Caco-2 (cell line): ENCODE data around the gene CDK15. TPM values are rescaled to one million over a fixed set of nuclear protein-coding genes. Genes with fewer than 3 reads are reported as not detected.

Source experiments
- BruUV-seq: library from RNA; stranded (reverse); fragments of 400-500 nt; replicated peaks from 2 replicates; lab custom pipeline; 2021; lab: Mats Ljungman, UMichigan
- CTCF ChIA-PET: fragments of 300-600 bp; sonication (Branson Sonifier 250); formaldehyde crosslinking; loops from one replicate; lab custom pipeline; 2022; ENCODE audit warnings: antibody characterized with exemption; lab: Charles Lee
- POLR2A ChIA-PET: fragments of 300-600 bp; sonication (Branson Sonifier 250); formaldehyde crosslinking; loops from one replicate; lab custom pipeline; 2022; ENCODE audit warnings: antibody characterized with exemption; lab: Charles Lee
- DNase-seq, 2 experiments: peaks; one replicate each; pipeline versions ENCODE4 v3.0.0 to v3.0.0-alpha.2; 2020 to 2022
- H3K27me3 ChIP-seq: replicated peaks from 2 replicates; pipeline ENCODE4 v1.6.0; 2011; ENCODE audit warnings: low read length; ENCODE audit not compliant: control insufficient read depth, insufficient read depth
- H3K36me3 ChIP-seq: 2 replicates; pipeline ENCODE4 v1.5.1; 2011; ENCODE audit warnings: low read length; ENCODE audit not compliant: control insufficient read depth, insufficient read depth
- H3K4me1 ChIP-seq: fragments of 250-450 bp; sonication (Bioruptor Pico); 2 replicates; pipeline ENCODE4 v1.5.1; 2020; ENCODE audit warnings: mild to moderate bottlenecking
- H3K4me3 ChIP-seq: 2 replicates; pipeline ENCODE4 v1.5.1; 2011; ENCODE audit warnings: low read depth, mild to moderate bottlenecking, control low read depth, low read length
- H3K9me3 ChIP-seq: fragments of 250-450 bp; sonication (Bioruptor Pico); 2 replicates; pipeline ENCODE4 v1.5.1; 2020; ENCODE audit warnings: mild to moderate bottlenecking, moderate library complexity
- H3K27ac Mint-ChIP-seq: one replicate; pipeline ENCODE4 v1.8.0; 2022; ENCODE audit warnings: mixed read lengths; ENCODE audit not compliant: unreplicated experiment
- H3K27me3 Mint-ChIP-seq: one replicate; pipeline ENCODE4 v1.8.0; 2022; ENCODE audit warnings: mixed read lengths; ENCODE audit not compliant: insufficient read depth, unreplicated experiment
- H3K36me3 Mint-ChIP-seq: one replicate; pipeline ENCODE4 v1.8.0; 2022; ENCODE audit warnings: mild to moderate bottlenecking, mixed read lengths; ENCODE audit not compliant: insufficient read depth, unreplicated experiment
- H3K4me1 Mint-ChIP-seq: one replicate; pipeline ENCODE4 v1.8.0; 2022; ENCODE audit warnings: low read depth, mixed read lengths; ENCODE audit not compliant: unreplicated experiment
- H3K4me3 Mint-ChIP-seq: one replicate; pipeline ENCODE4 v1.8.0; 2022; ENCODE audit warnings: mild to moderate bottlenecking, moderate library complexity, mixed read lengths; ENCODE audit not compliant: unreplicated experiment
- H3K9me3 Mint-ChIP-seq: one replicate; pipeline ENCODE4 v1.8.0; 2022; ENCODE audit warnings: mixed read lengths; ENCODE audit not compliant: unreplicated experiment
- intact Hi-C: fragments of 100-400 bp; cut with micrococcal nuclease; formaldehyde crosslinking; loops from one replicate; pipeline ENCODE4 v1.10.0; 2022; ENCODE audit not compliant: unreplicated experiment
- total RNA-seq: library from RNA; stranded (reverse); gene quantifications from 2 replicates; pipeline ENCODE4 v1.2.3, GENCODE V29; 2022
- TF ChIP-seq, protein P1 (sequence below), 2 experiments: fragments of 200-600 bp in 1 of 2; IDR thresholded peaks; 1 replicate in 1 of 2; 2 replicates in 1 of 2; pipeline versions ENCODE4 v1.5.1 to v1.8.0; 2011 to 2022; ENCODE audit warnings: antibody characterized with exemption in 1 of 2, control low read depth in 1 of 2, inconsistent platforms in 1 of 2, low read depth in 1 of 2, low read length in 1 of 2, mild to moderate bottlenecking in 1 of 2, moderate library complexity in 1 of 2; ENCODE audit not compliant: insufficient read depth in 1 of 2, severe bottlenecking in 1 of 2, unreplicated experiment in 1 of 2

CDK15 gene
- total RNA-seq, 1 experiment from 2014 or later, result not detected

DNA sequence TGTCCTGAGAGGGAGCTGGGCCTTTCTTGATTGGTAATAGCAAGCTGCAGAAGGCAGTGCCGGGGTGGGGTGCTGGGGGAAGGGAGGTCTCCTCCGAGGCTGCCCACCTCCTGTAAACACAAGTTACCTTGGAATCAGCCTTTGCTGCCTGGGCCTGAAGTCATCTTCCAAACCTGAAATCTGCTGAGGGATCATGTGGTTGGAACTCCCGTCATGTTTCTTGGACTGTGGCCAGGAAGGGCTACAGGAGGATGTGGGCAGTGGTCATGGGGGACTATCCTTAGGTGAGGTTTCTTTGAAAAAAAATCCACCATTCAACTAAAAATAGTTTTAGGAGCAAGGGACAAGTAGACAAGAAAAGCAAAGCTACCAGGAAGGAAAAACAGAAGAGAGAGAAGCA is 74.2 kb downstream of the CDK15 start:
- Mint-ChIP-seq H3K4me3 (no peak overlapping the region), H3K27me3 (no peaks in the 10 kb centered on the region), H3K36me3 (no peaks in the 10 kb centered on the region), H3K9me3 (no peaks in the 10 kb centered on the region), H3K4me1 (peaks cover 7% of the 10 kb centered on the region), H3K27ac (no peak overlapping the region)
- H3K4me3 ChIP-seq, result no peak overlapping the region
- intact Hi-C loops, result no loop called here
- H3K9me3 ChIP-seq, result no peaks in the 10 kb centered on the region
- CTCF ChIA-PET, result no interaction called here
- H3K27me3 ChIP-seq, result no peaks in the 10 kb centered on the region
- BruUV-seq, result no TSS peak
- H3K4me1 ChIP-seq, result no peaks in the 10 kb centered on the region
- DNase-seq, result no peak
- 0 out of 2 replicates have a peak, but pooled peaks cover 1% of the 10 kb centered on the region for H3K36me3 ChIP-seq
- POLR2A ChIA-PET, result no interaction called here
- TF ChIP-seq, protein P1, sequence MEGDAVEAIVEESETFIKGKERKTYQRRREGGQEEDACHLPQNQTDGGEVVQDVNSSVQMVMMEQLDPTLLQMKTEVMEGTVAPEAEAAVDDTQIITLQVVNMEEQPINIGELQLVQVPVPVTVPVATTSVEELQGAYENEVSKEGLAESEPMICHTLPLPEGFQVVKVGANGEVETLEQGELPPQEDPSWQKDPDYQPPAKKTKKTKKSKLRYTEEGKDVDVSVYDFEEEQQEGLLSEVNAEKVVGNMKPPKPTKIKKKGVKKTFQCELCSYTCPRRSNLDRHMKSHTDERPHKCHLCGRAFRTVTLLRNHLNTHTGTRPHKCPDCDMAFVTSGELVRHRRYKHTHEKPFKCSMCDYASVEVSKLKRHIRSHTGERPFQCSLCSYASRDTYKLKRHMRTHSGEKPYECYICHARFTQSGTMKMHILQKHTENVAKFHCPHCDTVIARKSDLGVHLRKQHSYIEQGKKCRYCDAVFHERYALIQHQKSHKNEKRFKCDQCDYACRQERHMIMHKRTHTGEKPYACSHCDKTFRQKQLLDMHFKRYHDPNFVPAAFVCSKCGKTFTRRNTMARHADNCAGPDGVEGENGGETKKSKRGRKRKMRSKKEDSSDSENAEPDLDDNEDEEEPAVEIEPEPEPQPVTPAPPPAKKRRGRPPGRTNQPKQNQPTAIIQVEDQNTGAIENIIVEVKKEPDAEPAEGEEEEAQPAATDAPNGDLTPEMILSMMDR (IDR thresholded peaks at IDR 0.05; ENCODE audit: insufficient read depth in 1 of 2, low read depth in 1 of 2, low read length in 1 of 2, severe bottlenecking in 1 of 2, unreplicated experiment in 1 of 2), result no peak

DNA sequence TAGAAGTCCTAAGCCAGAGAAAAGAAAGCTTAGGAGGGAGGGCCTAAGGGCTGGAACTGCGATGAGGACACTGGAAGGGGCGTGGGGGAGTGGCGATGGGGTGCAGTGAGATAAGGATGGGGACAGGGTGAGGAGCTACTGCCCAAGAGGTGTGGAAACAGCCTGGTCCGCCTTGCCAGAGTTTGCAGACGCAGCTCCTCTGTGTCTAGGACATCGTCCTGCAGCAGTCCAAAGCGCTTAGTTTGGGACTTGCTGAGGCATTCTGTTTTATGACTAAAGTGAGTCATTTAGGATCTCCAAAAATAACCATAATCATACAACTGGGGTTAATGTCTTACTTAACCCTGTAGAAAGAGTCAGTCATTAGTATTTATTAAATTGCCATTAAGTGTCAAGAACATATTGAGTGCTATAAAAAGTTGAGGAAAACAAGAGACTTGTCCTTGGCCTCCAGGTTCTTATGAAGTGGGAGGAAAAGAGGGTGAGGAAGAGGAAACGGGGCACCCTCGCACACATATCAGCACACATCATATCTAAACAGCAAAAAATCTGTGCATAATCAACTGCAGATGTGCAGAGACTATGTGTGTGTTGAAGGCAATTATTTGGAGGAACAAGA is 74.8 kb downstream of the CDK15 start:
- intact Hi-C loops, result no loop called here
- no peaks in the 10 kb centered on the region for H3K36me3 Mint-ChIP-seq
- no TSS peak for BruUV-seq
- H3K27ac Mint-ChIP-seq, result no peak overlapping the region
- Histone ChIP-seq H3K27me3 (no peaks in the 10 kb centered on the region), H3K4me1 (no peaks in the 10 kb centered on the region), H3K4me3 (no peak overlapping the region), H3K9me3 (no peaks in the 10 kb centered on the region), H3K36me3 (0 out of 2 replicates have a peak, but pooled peaks cover 1% of the 10 kb centered on the region)
- H3K9me3 Mint-ChIP-seq, result no peaks in the 10 kb centered on the region
- H3K4me1 Mint-ChIP-seq, result peaks cover 7% of the 10 kb centered on the region
- ChIA-PET CTCF (no interaction called here), POLR2A (no interaction called here)
- TF ChIP-seq, protein P1 (IDR thresholded peaks at IDR 0.05; ENCODE audit: insufficient read depth in 1 of 2, low read depth in 1 of 2, low read length in 1 of 2, severe bottlenecking in 1 of 2, unreplicated experiment in 1 of 2), result no peak
- no peak overlapping the region for H3K4me3 Mint-ChIP-seq
- DNase-seq, result no peak
- H3K27me3 Mint-ChIP-seq, result no peaks in the 10 kb centered on the region

DNA sequence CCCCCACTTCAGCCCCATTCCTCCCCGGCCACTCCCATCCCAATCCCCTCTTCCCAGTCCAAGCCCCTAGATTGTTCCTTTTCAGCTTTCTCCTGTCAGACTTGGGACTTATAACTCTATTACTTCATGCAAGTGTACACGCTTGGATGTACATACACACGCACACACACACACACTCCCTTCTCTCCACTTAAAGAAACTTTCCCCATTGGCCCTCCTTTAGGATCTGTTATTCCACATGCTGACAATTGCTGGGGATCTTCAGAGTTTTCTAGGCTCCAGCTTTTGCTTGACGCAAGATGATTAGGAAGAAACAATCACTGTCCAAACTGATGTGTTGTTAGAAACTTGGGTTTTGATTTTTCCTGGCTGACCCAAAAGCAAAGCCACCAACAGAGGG is 75.4 kb downstream of the CDK15 start:
- H3K4me3 Mint-ChIP-seq, result no peak overlapping the region
- H3K27ac Mint-ChIP-seq, result no peak overlapping the region

More for the DNA sequence above, 75.4 kb downstream of the CDK15 start:
- Histone ChIP-seq H3K27me3 (no peaks in the 10 kb centered on the region), H3K4me3 (no peak overlapping the region), H3K36me3 (no peaks in the 10 kb centered on the region), H3K9me3 (no peaks in the 10 kb centered on the region), H3K4me1 (no peaks in the 10 kb centered on the region)
- BruUV-seq, result no TSS peak
- no peak for DNase-seq
- TF ChIP-seq, protein P1 (IDR thresholded peaks at IDR 0.05; ENCODE audit: insufficient read depth in 1 of 2, low read depth in 1 of 2, low read length in 1 of 2, severe bottlenecking in 1 of 2, unreplicated experiment in 1 of 2), result no peak
- intact Hi-C loops, result no loop called here
- POLR2A ChIA-PET, result no interaction called here
- no peaks in the 10 kb centered on the region for H3K36me3 Mint-ChIP-seq
- peaks cover 7% of the 10 kb centered on the region for H3K4me1 Mint-ChIP-seq
- CTCF ChIA-PET, result no interaction called here
- H3K9me3 Mint-ChIP-seq, result no peaks in the 10 kb centered on the region
- no peaks in the 10 kb centered on the region for H3K27me3 Mint-ChIP-seq
